Left ventricle myocardium inferior (tissue), 1 donor: ENCODE measurements around the gene STARD13. TPM values are rescaled to one million over a fixed set of nuclear protein-coding genes. Genes with fewer than 3 reads are reported as not detected.

ENCODE experiments used
- DNase-seq: peaks from one replicate; pipeline ENCODE4 v3.0.0-alpha.2; 2020
- H3K27ac ChIP-seq: fragments of 200-600 bp; replicated peaks from 2 replicates; pipeline ENCODE4 v1.8.0; 2021
- H3K27me3 ChIP-seq: fragments of 200-600 bp; 2 replicates; pipeline ENCODE4 v1.8.0; 2021; ENCODE audit warnings: low read depth
- H3K36me3 ChIP-seq: fragments of 200-600 bp; 2 replicates; pipeline ENCODE4 v1.8.0; 2021
- H3K4me1 ChIP-seq: fragments of 200-600 bp; 2 replicates; pipeline ENCODE4 v1.8.0; 2021
- H3K4me3 ChIP-seq: fragments of 200-600 bp; 2 replicates; pipeline ENCODE4 v1.8.0; 2021; ENCODE audit warnings: mild to moderate bottlenecking, moderate library complexity
- H3K9me3 ChIP-seq: fragments of 200-600 bp; replicated peaks from 2 replicates; pipeline ENCODE4 v1.8.0; 2021
- CTCF ChIP-seq: fragments of 200-600 bp; IDR thresholded peaks from 2 replicates; pipeline ENCODE4 v1.8.0; 2021; ENCODE audit warnings: antibody characterized with exemption, mild to moderate bottlenecking, borderline replicate concordance
- intact Hi-C: fragments of 100-400 bp; cut with micrococcal nuclease; formaldehyde crosslinking; loops from one replicate; pipeline ENCODE4 v1.11.0; 2022
- total RNA-seq: library from RNA; stranded (reverse); fragmentation: NEBNext Ultra II Directional; extraction: Animal tissue kit (Norgen Biotek cat#: 25700); gene quantifications from one replicate; pipeline ENCODE4 v1.2.1, GENCODE V29; 2021
- donor health status: DM: no; HTN: yes; CAD: no; lungs with severe emphysema.

Gene STARD13
- total RNA-seq, 1 donor from 2014 or later, result 29.9 TPM

GRCh38 chr13:33205804-33206221 is 79.7 kb downstream of the STARD13 start:
- Histone ChIP-seq H3K4me3 (peak overlapping the region; percentile 60), H3K9me3 (no peaks in the 10 kb centered on the region), H3K4me1 (peaks cover 84% of the 10 kb centered on the region), H3K27ac (peak overlapping the region; percentile 87), H3K27me3 (no peaks in the 10 kb centered on the region), H3K36me3 (no peaks in the 10 kb centered on the region)
- DNase-seq, result no peak
- no peak for TF ChIP-seq CTCF
- intact Hi-C loops, result no loop called here

GRCh38 chr13:33205224-33205623 is 80.3 kb downstream of the STARD13 start:
- intact Hi-C loops, result no loop called here
- no peak for DNase-seq
- Histone ChIP-seq H3K9me3 (no peaks in the 10 kb centered on the region), H3K4me1 (peaks cover 90% of the 10 kb centered on the region), H3K36me3 (no peaks in the 10 kb centered on the region), H3K4me3 (peak overlapping the region; percentile 60), H3K27me3 (no peaks in the 10 kb centered on the region), H3K27ac (peak overlapping the region; percentile 87)
- TF ChIP-seq CTCF, result no peak

- Histone ChIP-seq H3K27ac (peak overlapping the region; percentile 87), H3K36me3 (no peaks in the 10 kb centered on the region), H3K4me1 (peaks cover 99% of the 10 kb centered on the region), H3K9me3 (no peaks in the 10 kb centered on the region), H3K4me3 (peak overlapping the region; percentile 60), H3K27me3 (no peaks in the 10 kb centered on the region)
- peak; percentile 73 for DNase-seq
- no peak for TF ChIP-seq CTCF
- intact Hi-C loops, result no loop called here
Observed at GRCh38 chr13:33204130-33204927, 81.2 kb downstream of the STARD13 start.

GRCh38 chr13:33202644-33203169 is 82.8 kb downstream of the STARD13 start:
- Histone ChIP-seq H3K9me3 (no peaks in the 10 kb centered on the region), H3K36me3 (no peaks in the 10 kb centered on the region), H3K4me1 (peaks cover 100% of the 10 kb centered on the region), H3K27ac (peak overlapping the region; percentile 87), H3K27me3 (no peaks in the 10 kb centered on the region), H3K4me3 (no peak overlapping the region)
- DNase-seq, result no peak
- intact Hi-C loops, result no loop called here
- no peak for TF ChIP-seq CTCF

GRCh38 chr13:33201659-33202058 is 83.9 kb downstream of the STARD13 start:
- Histone ChIP-seq H3K9me3 (no peaks in the 10 kb centered on the region), H3K27me3 (no peaks in the 10 kb centered on the region), H3K4me3 (no peak overlapping the region), H3K27ac (no peak overlapping the region), H3K4me1 (peaks cover 100% of the 10 kb centered on the region), H3K36me3 (no peaks in the 10 kb centered on the region)
- DNase-seq, result no peak
- TF ChIP-seq CTCF, result no peak
- intact Hi-C loops, result no loop called here
